ACC112 (cell line): Measurements from ENCODE around the gene RPS6KL1.
A peak's percentile ranks its signal among the peaks of the same experiment; 100 is the strongest.

Experiments
- H2AFZ ChIP-seq: fragments of 200-600 bp; sonication (generic); one replicate; pipeline ENCODE4 v1.6.0; 2017; ENCODE audit warnings: antibody characterized with exemption, low read length; ENCODE audit not compliant: unreplicated experiment
- H3K27ac ChIP-seq: fragments of 200-600 bp; sonication (generic); 2 replicates; pipeline ENCODE4 v1.5.1; 2014; ENCODE audit warnings: low read depth, mild to moderate bottlenecking, antibody characterized with exemption, low read length, moderate library complexity
- H3K27me3 ChIP-seq: fragments of 200-600 bp; sonication (generic); 2 replicates; pipeline ENCODE4 v1.6.1; 2014; ENCODE audit warnings: mild to moderate bottlenecking, antibody characterized with exemption, low read length, moderate library complexity, mixed read lengths; ENCODE audit not compliant: insufficient read depth
- H3K36me3 ChIP-seq: fragments of 200-600 bp; sonication (generic); 2 replicates; pipeline ENCODE4 v1.6.1; 2016; ENCODE audit warnings: mild to moderate bottlenecking, antibody characterized with exemption, low read length, moderate library complexity, mixed read lengths; ENCODE audit not compliant: insufficient read depth
- H3K4me1 ChIP-seq: fragments of 200-600 bp; sonication (generic); one replicate; pipeline ENCODE4 v1.6.1; 2016; ENCODE audit warnings: low read length, mixed read lengths; ENCODE audit not compliant: insufficient read depth, unreplicated experiment, control insufficient read depth
- H3K4me3 ChIP-seq: fragments of 200-600 bp; sonication (generic); 2 replicates; pipeline ENCODE4 v1.5.1; 2014; ENCODE audit warnings: mild to moderate bottlenecking, low read depth, low read length
- H3K79me2 ChIP-seq: fragments of 200-600 bp; sonication (generic); one replicate; pipeline ENCODE4 v1.6.0; 2016; ENCODE audit warnings: low read length; ENCODE audit not compliant: control insufficient read depth, unreplicated experiment, insufficient read depth

RPS6KL1 gene

GRCh38 chr14:74952180-74952665 lies 29.2 kb upstream of the RPS6KL1 start:
- no peak overlapping the region for H3K4me3 ChIP-seq
- H3K27me3 ChIP-seq = peaks cover 3% of the 10 kb centered on the region; the same call in 1 of the 2 replicates
- no peaks in the 10 kb centered on the region for H3K4me1 ChIP-seq
- no peaks in the 10 kb centered on the region for H3K79me2 ChIP-seq
- no peak overlapping the region for H3K27ac ChIP-seq
- no peak overlapping the region for H2AFZ ChIP-seq
- no peaks in the 10 kb centered on the region for H3K36me3 ChIP-seq

DNA sequence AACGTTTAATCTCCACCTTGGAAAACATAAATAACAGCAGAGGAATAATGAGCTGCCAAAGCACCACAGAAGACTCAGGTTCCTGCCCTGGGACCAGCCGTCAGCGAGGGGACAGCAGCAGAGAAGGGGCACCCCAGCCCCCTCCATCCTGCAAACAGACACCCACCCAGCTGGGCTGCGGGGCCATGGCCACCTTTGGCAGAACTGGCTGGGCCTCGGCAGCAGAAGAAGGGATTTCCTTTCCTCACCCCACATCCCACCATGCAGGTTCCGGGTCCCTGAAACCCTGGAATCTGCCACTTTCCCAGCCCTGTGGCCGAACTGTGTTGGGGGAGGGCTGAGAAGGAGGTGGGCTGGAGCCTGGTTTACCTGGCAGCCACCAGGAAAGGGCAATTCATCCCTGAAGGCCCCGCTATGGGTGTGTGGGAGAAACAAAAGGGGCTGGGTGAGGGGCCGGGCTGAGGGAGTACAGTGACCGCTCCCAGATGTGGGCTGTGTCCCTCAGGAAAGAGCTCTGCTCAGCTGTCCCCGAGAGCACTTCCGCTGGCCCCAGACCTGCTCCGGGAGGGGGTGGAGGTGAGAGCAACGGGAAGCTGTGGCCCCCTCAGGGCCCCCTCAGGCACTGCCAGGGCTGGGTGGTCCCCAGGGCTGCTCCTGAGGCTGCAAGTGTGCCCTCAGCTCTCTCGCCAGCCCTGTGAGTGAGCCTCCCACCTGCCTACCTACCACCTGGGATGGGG lies 28.6 kb upstream of the RPS6KL1 start:
- H2AFZ ChIP-seq = no peak overlapping the region

GRCh38 chr14:74950795-74951442 lies 27.9 kb upstream of the RPS6KL1 start:
- no peaks in the 10 kb centered on the region for H3K79me2 ChIP-seq
- H3K27me3 ChIP-seq = peaks cover 1% of the 10 kb centered on the region; the same call in 1 of the 2 replicates
- H2AFZ ChIP-seq = no peak overlapping the region
- H3K27ac ChIP-seq = no peak overlapping the region
- H3K36me3 ChIP-seq = no peaks in the 10 kb centered on the region
- H3K4me3 ChIP-seq = no peak overlapping the region
- H3K4me1 ChIP-seq = no peaks in the 10 kb centered on the region

More for the DNA sequence above, 28.6 kb upstream of the RPS6KL1 start:
- H3K27ac ChIP-seq = no peak overlapping the region
- no peaks in the 10 kb centered on the region for H3K79me2 ChIP-seq
- peaks cover 3% of the 10 kb centered on the region; the same call in 1 of the 2 replicates for H3K27me3 ChIP-seq
- H3K4me3 ChIP-seq = no peak overlapping the region
- H3K4me1 ChIP-seq = no peaks in the 10 kb centered on the region
- H3K36me3 ChIP-seq = no peaks in the 10 kb centered on the region

DNA sequence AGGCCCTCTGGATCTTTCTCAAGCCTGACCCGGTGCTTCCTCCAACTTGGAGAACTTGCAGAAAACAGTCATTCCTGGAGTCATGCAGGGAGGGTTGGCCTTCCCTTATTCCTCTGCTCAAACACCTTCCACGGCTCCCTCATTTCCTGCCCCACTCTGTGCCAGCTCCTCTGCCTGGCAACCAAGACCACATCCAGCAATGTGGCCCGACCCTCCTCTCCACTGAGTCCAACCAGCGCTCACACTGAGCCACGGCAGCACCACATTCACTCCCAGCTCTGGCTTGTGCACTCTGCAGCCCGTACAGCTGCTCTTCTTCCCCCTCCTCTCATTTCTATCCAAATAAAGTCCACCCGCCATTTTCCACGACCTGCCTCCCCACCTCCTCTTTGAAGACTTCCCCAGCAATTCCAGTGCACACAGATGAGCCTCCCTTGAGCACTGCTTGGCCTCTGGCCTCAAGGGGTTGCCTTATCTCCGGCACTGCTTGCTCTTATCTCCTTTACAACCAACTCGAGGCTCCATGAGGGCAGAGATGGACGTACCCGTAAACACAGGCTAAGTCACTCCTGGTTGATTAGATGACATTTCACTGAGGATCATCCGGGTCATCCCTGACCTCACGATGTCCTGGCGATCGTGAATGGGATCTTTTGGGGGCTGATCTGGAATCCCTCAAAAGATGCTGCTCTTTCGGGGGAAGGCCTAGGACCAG lies 27.0 kb upstream of the RPS6KL1 start:
- Histone ChIP-seq H3K27ac (no peak overlapping the region), H3K79me2 (no peaks in the 10 kb centered on the region), H3K4me1 (no peaks in the 10 kb centered on the region), H3K4me3 (no peak overlapping the region), H3K27me3 (no peaks in the 10 kb centered on the region; the same call in 1 of the 2 replicates), H3K36me3 (no peaks in the 10 kb centered on the region), H2AFZ (no peak overlapping the region)

GRCh38 chr14:74949191-74949601 lies 26.1 kb upstream of the RPS6KL1 start:
- H3K4me1 ChIP-seq = no peaks in the 10 kb centered on the region
- H2AFZ ChIP-seq = no peak overlapping the region
- no peak overlapping the region for H3K27ac ChIP-seq
- no peak overlapping the region for H3K4me3 ChIP-seq
- H3K79me2 ChIP-seq = no peaks in the 10 kb centered on the region
- no peaks in the 10 kb centered on the region for H3K36me3 ChIP-seq
- H3K27me3 ChIP-seq = no peaks in the 10 kb centered on the region

DNA sequence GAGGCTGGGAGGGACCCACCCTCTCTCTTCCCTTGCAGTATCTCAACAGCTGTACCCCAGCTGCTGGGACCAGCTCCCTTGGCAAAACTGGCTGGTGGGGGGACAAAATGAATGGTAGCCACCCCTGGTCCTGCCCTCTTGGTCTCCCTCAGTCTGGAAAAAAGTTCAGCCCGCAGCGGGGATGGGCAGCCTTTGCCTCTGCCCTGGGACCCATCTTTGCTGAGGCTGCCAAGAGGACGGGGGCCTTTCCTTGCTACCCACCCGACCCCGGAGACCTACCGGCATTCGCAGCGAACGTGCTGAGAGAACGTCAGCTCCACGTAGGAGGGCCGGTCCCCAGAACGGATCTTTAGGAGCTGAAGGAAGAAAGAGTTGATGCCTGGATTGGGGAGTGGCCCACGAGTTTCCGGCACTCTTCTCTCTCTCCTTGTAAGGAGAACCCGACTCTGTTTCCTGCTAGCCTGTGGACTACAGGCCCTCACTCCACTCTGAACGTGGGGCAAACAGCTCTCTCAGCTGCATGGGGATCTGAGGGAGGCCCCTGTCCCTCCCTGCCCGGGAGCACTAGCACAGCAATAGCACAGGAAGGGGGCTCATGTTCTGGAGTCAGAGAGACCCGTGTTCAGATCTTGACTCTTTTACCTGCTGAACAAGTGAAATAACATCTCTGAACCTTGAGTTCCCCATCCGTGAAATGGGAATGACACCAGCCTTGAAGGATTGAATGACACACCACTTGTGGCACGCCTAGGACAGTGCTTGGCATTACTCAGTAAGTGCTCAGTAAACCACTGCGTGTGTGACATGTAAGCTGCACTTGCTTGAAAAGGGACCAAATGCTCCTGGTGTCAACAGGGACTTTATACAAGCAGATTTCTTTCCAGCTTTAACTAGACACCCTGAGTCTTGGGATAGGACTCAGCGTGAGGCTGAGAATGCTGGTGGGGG lies 25.4 kb upstream of the RPS6KL1 start:
- H3K4me1 ChIP-seq = no peaks in the 10 kb centered on the region
- H3K79me2 ChIP-seq = no peaks in the 10 kb centered on the region
- H2AFZ ChIP-seq = no peak overlapping the region
- H3K27me3 ChIP-seq = no peaks in the 10 kb centered on the region
- no peak overlapping the region for H3K27ac ChIP-seq
- no peaks in the 10 kb centered on the region for H3K36me3 ChIP-seq
- no peak overlapping the region for H3K4me3 ChIP-seq

- Histone ChIP-seq H3K4me3 (no peak overlapping the region), H3K36me3 (no peaks in the 10 kb centered on the region), H2AFZ (no peak overlapping the region), H3K27ac (no peak overlapping the region), H3K79me2 (no peaks in the 10 kb centered on the region), H3K4me1 (no peaks in the 10 kb centered on the region), H3K27me3 (no peaks in the 10 kb centered on the region)
Measured at GRCh38 chr14:74947353-74948227, 24.5 kb upstream of the RPS6KL1 start.

- Histone ChIP-seq H3K4me1 (peaks cover 5% of the 10 kb centered on the region), H3K27me3 (no peaks in the 10 kb centered on the region), H3K27ac (no peak overlapping the region), H2AFZ (peak overlapping the region; percentile 7), H3K4me3 (no peak overlapping the region), H3K79me2 (no peaks in the 10 kb centered on the region), H3K36me3 (no peaks in the 10 kb centered on the region)
Measured at GRCh38 chr14:74946659-74947281, 23.7 kb upstream of the RPS6KL1 start.
